Esophagus muscularis mucosa (tissue), 3 donors: Measurements from ENCODE around the gene SH3BP5L.

ENCODE experiments used
- POLR2A ChIP-seq: fragments of 450-650 bp; IDR thresholded peaks from one replicate; pipeline ENCODE4 v1.6.1; 2017; ENCODE audit warnings: antibody characterized with exemption, moderate library complexity, mild to moderate bottlenecking, low read depth
- POLR2AphosphoS5 ChIP-seq, 2 donors: sonication (generic); formaldehyde crosslinking; IDR thresholded peaks; one replicate each; pipeline ENCODE4 v1.6.1; 2017; ENCODE audit warnings: antibody characterized with exemption in 2 of 2
- TF ChIP-seq, protein P1 (sequence below), 3 experiments: fragments of 200-600 bp in 2 of 3; fragments of 450-650 bp in 1 of 3; sonication (generic) in 2 of 3; IDR thresholded peaks; one replicate each; pipeline ENCODE4 v1.5.1; 2017 to 2019; ENCODE audit warnings: antibody characterized with exemption in 3 of 3, mild to moderate bottlenecking in 2 of 3, moderate library complexity in 1 of 3

DNA sequence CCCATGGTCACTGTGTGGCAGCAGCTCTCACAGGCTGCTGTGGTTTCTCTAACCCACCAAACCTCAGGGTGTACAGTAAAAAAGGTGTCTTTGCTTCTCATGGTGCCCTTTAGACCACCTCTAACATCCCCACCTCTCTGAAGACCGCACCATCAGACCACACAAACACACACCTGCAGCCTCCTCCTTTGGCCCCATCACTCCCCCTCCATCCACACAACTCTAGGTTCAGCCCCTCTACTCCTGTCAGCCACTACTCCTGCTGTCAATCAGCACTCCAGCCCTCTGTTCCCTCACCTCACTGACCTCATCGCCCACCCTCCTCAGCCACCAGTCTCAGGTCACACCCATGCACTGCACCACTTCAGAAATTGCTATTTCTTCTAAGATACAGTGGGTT, 25.7 kb upstream of the SH3BP5L start:
- TF ChIP-seq POLR2AphosphoS5 (IDR thresholded peaks at IDR 0.05) (no peak), POLR2A (no peak)
- TF ChIP-seq, protein P1, sequence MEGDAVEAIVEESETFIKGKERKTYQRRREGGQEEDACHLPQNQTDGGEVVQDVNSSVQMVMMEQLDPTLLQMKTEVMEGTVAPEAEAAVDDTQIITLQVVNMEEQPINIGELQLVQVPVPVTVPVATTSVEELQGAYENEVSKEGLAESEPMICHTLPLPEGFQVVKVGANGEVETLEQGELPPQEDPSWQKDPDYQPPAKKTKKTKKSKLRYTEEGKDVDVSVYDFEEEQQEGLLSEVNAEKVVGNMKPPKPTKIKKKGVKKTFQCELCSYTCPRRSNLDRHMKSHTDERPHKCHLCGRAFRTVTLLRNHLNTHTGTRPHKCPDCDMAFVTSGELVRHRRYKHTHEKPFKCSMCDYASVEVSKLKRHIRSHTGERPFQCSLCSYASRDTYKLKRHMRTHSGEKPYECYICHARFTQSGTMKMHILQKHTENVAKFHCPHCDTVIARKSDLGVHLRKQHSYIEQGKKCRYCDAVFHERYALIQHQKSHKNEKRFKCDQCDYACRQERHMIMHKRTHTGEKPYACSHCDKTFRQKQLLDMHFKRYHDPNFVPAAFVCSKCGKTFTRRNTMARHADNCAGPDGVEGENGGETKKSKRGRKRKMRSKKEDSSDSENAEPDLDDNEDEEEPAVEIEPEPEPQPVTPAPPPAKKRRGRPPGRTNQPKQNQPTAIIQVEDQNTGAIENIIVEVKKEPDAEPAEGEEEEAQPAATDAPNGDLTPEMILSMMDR (IDR thresholded peaks at IDR 0.05) = no peak
